ENCODE data around the gene DLEC1. TPM values are rescaled to one million over a fixed set of nuclear protein-coding genes. Genes with fewer than 3 reads are reported as not detected.

Gene DLEC1
- total RNA-seq, 4 donors from 2014 or later: 0.20 to 4.1 (median 1.4) TPM

- intact Hi-C loops (cut with DNase I; ENCODE audit: low total_unique reads): no loop called here
- in situ Hi-C loops (cut with MboI; ENCODE audit: low pct_ligation_motif_present in 1 of 4, low pct_unique_long_range_greater_than_20kb in 1 of 4, low sequenced_read_pairs in 3 of 4): no loop called here
- H3K27me3 ChIP-seq: no peaks in the 10 kb centered on the region
- H3K9me3 ChIP-seq: no peaks in the 10 kb centered on the region
- TF ChIP-seq POLR2AphosphoS5 (IDR thresholded peaks at IDR 0.05) (no peak), CTCF (IDR thresholded peaks at IDR 0.05) (no peak), POLR2A (IDR thresholded peaks at IDR 0.05) (no peak), EP300 (IDR thresholded peaks at IDR 0.05; ENCODE audit: low read depth) (no peak)
- 95% methylated on average over 18 of the region's 19 CpGs; no CpG with 5 or more reads in 1 of the 2 donors for WGBS, 2 donors (ENCODE audit: low coverage in 1 of 2)
- no peak overlapping the region for H3K4me3 ChIP-seq
- DNase-seq: no peak
- peaks cover 0 to 6% (median 0%) of the 10 kb centered on the region in 4 donors for H3K36me3 ChIP-seq
- no peak overlapping the region for H3K27ac ChIP-seq
- H3K4me1 ChIP-seq: peaks cover 16 to 30% (median 25%) of the 10 kb centered on the region in 4 donors
These were observed 30.8 kb upstream of the DLEC1 start for GRCh38 chr3:38008191-38008701.

GRCh38 chr3:38008971-38009580 is 29.9 kb upstream of the DLEC1 start:
- Histone ChIP-seq H3K9me3 (no peaks in the 10 kb centered on the region), H3K36me3 (peaks cover 0 to 6% (median 0%) of the 10 kb centered on the region in 4 donors), H3K27me3 (no peaks in the 10 kb centered on the region), H3K4me1 (peaks cover 16 to 32% (median 21%) of the 10 kb centered on the region in 4 donors), H3K4me3 (no peak overlapping the region), H3K27ac (no peak overlapping the region)
- in situ Hi-C loops (cut with MboI; ENCODE audit: low pct_ligation_motif_present in 1 of 4, low pct_unique_long_range_greater_than_20kb in 1 of 4, low sequenced_read_pairs in 3 of 4): no loop called here
- TF ChIP-seq POLR2A (IDR thresholded peaks at IDR 0.05) (no peak), POLR2AphosphoS5 (IDR thresholded peaks at IDR 0.05) (no peak)
- intact Hi-C loops (cut with DNase I; ENCODE audit: low total_unique reads): no loop called here
- WGBS, 2 donors (ENCODE audit: low coverage in 1 of 2): 84% methylated on average over 16 of the region's 16 CpGs; no CpG with 5 or more reads in 1 of the 2 donors
- no peak for DNase-seq

GRCh38 chr3:38009807-38010591 is 29.0 kb upstream of the DLEC1 start:
- intact Hi-C loops (cut with DNase I; ENCODE audit: low total_unique reads) (no loop called here), in situ Hi-C loops (cut with MboI; ENCODE audit: low pct_ligation_motif_present in 1 of 4, low pct_unique_long_range_greater_than_20kb in 1 of 4, low sequenced_read_pairs in 3 of 4) (no loop called here)
- H3K9me3 ChIP-seq: no peaks in the 10 kb centered on the region
- H3K4me1 ChIP-seq: peaks cover 9 to 34% (median 21%) of the 10 kb centered on the region in 4 donors
- no peak for DNase-seq
- TF ChIP-seq CTCF (IDR thresholded peaks at IDR 0.05) (no peak), EP300 (IDR thresholded peaks at IDR 0.05; ENCODE audit: low read depth) (no peak), POLR2A (IDR thresholded peaks at IDR 0.05) (peak; percentile 14), POLR2AphosphoS5 (IDR thresholded peaks at IDR 0.05) (peak in 2 of 3 donors; percentile 4 to 10)
- H3K4me3 ChIP-seq: no peak overlapping the region
- H3K27me3 ChIP-seq: no peaks in the 10 kb centered on the region
- WGBS, 2 donors (ENCODE audit: low coverage in 1 of 2): 89 to 90% methylated on average over 2 to 24 of the region's 27 CpGs
- peaks cover 0 to 6% (median 0%) of the 10 kb centered on the region in 4 donors for H3K36me3 ChIP-seq
- H3K27ac ChIP-seq: no peak overlapping the region

GRCh38 chr3:38011111-38011510 is 27.9 kb upstream of the DLEC1 start:
- 94% methylated on average over 21 of the region's 21 CpGs; no CpG with 5 or more reads in 1 of the 2 donors for WGBS, 2 donors (ENCODE audit: low coverage in 1 of 2)
- intact Hi-C loops (cut with DNase I; ENCODE audit: low total_unique reads): no loop called here
- TF ChIP-seq EP300 (IDR thresholded peaks at IDR 0.05; ENCODE audit: low read depth) (no peak), POLR2AphosphoS5 (IDR thresholded peaks at IDR 0.05) (no peak), CTCF (IDR thresholded peaks at IDR 0.05) (no peak), POLR2A (IDR thresholded peaks at IDR 0.05) (no peak)

More at GRCh38 chr3:38011111-38011510, 27.9 kb upstream of the DLEC1 start:
- Histone ChIP-seq H3K27me3 (no peaks in the 10 kb centered on the region), H3K36me3 (peaks cover 0 to 10% (median 3%) of the 10 kb centered on the region in 4 donors), H3K4me3 (no peak overlapping the region), H3K4me1 (peaks cover 1 to 33% (median 18%) of the 10 kb centered on the region in 4 donors), H3K27ac (no peak overlapping the region), H3K9me3 (no peaks in the 10 kb centered on the region)
- in situ Hi-C loops (cut with MboI; ENCODE audit: low pct_ligation_motif_present in 1 of 4, low pct_unique_long_range_greater_than_20kb in 1 of 4, low sequenced_read_pairs in 3 of 4): no loop called here
- DNase-seq: no peak
